Measurements from ENCODE around the gene DERL2. TPM values are rescaled to one million over a fixed set of nuclear protein-coding genes. Genes with fewer than 3 reads are reported as not detected.
A peak's percentile ranks its signal among the peaks of the same experiment; 100 is the strongest.

The DERL2 gene
- total RNA-seq, 1 donor from 2014 or later: 55.1 TPM

DNA sequence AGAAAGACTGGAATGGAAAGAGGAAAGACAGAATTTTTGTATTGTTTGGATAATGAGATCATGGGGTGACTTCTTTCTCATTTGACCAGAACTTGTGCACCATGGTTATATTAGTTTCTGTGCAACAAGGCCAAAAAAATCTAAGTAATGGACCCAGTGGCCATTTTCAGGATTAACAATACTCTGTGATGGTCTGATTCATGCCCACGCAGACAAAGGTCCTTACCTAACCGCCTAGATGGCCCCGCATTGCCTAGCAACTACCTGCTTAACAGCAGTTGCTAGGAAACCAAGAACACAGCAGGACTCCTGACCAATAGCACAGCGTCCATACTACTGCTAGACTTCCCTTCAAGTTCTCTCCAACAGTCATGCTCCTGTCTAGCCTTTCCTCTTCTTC is 22.8 kb upstream of the DERL2 start:
- DNase-seq (ENCODE audit: low spot score) (no peak), ATAC-seq (no peak)
- intact Hi-C loops (cut with DNase I): no loop called here

GRCh38 chr17:5506307-5506706 is 20.3 kb upstream of the DERL2 start:
- ATAC-seq (no peak), DNase-seq (ENCODE audit: low spot score) (no peak)
- intact Hi-C loops (cut with DNase I): no loop called here

DNA sequence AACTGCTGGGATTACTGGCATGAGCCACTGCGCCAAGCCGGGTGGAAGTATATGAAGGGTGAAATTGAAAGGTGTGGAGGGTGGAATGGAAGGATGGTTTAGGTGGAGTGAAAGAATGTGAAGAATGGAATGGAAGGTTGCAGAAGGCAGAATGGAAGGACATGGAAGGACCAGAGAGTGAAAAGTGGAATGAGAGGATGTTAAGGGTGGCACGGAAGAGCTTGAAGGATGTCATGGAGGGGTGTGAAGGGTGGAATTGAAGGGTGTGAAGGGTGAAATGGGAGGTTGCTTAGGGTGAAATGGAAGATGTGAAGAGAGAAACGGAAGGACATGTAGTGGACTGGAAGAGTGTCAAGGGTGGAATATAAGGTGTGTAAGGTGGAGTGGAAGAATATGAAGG is 16.6 kb upstream of the DERL2 start:
- intact Hi-C loops (cut with DNase I): no loop called here
- DNase-seq (ENCODE audit: low spot score) (no peak), ATAC-seq (no peak)

DNA sequence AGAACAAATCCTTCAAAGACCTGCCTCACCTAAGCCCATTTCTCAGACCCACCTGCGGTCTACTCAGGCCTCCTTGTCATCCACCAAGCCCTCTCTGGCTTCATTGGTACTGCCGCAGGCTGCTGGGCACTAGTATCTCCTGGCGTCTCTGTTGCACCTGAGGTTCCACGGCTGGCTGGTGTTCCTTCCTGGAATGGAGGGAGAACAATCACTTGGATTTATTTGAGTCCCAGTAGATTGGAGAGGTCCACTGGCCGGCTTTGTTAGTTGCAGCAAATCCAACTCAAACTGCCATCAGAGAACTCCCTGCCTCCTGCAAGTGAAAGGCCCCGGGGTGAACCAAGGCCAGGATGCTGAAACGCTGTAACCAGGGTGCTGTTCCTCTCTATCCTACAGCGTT is 15.7 kb upstream of the DERL2 start:
- ATAC-seq: no peak
- peak; percentile 45 for DNase-seq (ENCODE audit: low spot score)
- intact Hi-C loops (cut with DNase I): no loop called here

- intact Hi-C loops (cut with DNase I): no loop called here
- ATAC-seq: peak; percentile 96
- peak; percentile 85 for DNase-seq (ENCODE audit: low spot score)
Observed at GRCh38 chr17:5500589-5501391, 14.8 kb upstream of the DERL2 start.

GRCh38 chr17:5500247-5500588 is 14.2 kb upstream of the DERL2 start:
- intact Hi-C loops (cut with DNase I): no loop called here
- DNase-seq (ENCODE audit: low spot score): no peak
- ATAC-seq: no peak

DNA sequence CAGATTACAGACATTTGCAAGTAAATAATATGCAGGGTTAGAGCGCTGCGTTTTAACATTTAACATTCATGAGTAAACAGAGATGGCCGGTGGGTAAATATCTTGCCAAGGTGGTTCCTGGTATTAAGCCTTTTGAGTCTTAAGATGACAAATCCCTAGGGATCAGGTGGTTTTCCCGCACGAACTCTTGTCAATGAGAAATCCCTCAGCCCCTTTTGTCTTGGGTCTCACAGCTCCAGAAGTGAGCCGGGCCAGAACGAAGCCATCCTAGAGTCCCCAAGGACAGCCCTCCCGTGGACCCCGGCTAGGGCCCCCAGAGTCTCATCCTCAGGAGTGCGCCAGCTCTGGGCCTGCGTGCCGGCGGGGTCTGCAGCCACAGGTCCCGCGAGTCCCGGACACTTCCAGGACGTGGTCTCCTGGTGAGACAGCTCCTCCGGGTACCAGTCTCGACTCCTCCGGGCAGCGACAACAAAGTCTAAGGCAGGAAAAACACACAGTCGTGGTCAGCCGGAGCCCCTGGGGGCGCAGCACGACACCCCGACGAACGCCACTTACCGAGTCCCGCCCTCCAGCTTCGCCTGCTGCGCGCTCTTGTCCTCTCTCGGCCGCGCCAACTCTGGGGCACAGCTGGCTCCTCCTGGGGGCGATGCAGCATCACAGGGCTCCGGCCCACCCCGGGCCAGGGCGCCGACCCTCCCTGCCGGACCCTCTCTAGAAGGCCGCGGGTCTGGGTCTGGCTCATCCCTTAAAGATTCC is 13.7 kb upstream of the DERL2 start:
- peak; percentile 22 for ATAC-seq
- intact Hi-C loops (cut with DNase I): no loop called here

DNA sequence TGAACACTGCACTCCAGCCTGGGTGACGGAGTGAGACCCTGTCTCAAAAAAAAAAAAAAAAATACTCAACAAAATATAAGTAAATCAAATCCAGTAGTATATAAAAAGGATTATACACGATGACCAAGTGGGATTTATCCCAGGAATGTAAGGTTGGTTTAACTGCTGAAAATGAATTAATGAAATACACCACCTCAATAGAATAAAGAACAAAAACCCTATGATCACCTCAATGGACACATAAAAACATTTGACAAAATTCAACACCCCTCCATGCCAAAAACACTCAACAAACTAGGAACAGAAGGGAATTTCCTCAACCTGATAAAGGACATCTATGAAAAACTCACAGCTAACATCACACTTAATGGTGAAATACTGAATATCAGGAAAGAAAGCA is 7.0 kb upstream of the DERL2 start:
- intact Hi-C loops (cut with DNase I): no loop called here
- ATAC-seq: no peak
- DNase-seq (ENCODE audit: low spot score): no peak

More for the DNA sequence above, 13.7 kb upstream of the DERL2 start:
- DNase-seq (ENCODE audit: low spot score): peak; percentile 56

- DNase-seq (ENCODE audit: low spot score): no peak
- intact Hi-C loops (cut with DNase I): no loop called here
Observed at GRCh38 chr17:5488752-5489151, 2.8 kb upstream of the DERL2 start.

DNA sequence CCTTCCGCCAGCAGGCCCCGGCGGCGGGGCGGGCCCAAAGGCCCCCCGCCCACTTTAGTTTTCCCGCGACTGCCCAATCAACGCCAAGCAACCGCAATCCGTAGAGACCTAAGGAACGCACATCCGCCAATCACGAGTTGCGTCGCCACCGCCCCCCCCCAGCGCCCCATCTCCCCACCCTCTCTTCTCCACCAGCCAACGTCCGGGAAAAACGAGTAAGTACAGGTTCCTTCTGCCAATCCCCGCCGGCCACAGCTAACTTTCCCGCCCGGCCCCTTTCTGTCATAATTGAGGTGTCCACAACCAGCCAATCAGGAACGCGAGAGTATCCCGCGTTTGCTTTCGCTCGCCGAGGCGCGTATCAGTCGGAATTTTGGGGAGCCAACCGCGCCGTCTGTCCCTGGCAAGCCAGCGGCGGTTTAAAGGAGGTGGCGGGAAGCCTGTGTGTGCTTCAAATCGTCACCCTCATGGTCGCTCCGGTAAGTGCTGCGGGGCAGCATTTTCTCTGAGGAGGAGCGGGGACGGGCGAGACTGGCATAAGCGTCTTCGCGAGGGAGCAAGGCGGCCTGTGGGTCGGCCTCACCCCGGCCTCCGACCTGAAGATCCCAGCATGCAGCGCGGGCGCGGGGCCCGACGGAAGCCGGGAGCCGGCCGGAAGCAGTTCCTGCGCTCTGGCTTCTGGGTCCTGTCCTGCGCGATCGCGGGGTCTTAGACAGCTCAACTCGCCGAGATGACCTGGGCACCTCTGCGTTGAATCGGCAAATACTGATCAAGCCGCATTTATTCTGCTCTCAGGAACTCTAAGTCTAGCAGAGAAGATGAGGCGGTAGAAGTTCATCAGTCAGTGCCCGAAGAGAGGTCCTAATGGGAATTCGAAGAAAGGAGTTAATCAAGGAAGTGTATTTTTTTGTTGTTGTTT is 487 bp upstream of the DERL2 start, which contains the start of gene MIS12:
MIS12 (plus strand) TSS at position 361 of the 919 bp plus-strand sequence. CDS start 2,297 bp downstream, outside the sequence.
- intact Hi-C loops (cut with DNase I): no loop called here
- DNase-seq (ENCODE audit: low spot score): peak; percentile 98
- peak; percentile 98 for ATAC-seq

More at GRCh38 chr17:5488752-5489151, 2.8 kb upstream of the DERL2 start:
- ATAC-seq: no peak

DNA sequence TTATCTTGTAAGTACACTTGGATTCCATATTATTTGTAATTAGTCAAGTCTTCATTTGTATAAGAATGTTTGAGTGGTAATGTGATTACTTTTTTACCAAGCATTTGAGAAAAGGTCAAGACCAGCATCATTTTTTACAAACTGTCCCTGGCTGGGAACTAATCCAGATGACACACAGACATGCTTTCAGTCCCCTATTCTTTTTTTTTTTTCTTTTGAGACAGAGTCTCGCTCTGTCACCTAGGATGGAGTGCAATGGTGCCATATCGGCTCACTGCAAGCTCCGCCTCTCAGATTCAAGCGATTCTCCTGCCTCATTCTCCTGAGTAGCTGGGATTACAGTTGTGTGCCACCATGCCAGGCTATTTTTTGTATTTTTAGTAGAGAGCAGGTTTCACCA is 4.5 kb downstream of the DERL2 start:
- ATAC-seq (no peak), DNase-seq (ENCODE audit: low spot score) (no peak)
- intact Hi-C loops (cut with DNase I): no loop called here

DNA sequence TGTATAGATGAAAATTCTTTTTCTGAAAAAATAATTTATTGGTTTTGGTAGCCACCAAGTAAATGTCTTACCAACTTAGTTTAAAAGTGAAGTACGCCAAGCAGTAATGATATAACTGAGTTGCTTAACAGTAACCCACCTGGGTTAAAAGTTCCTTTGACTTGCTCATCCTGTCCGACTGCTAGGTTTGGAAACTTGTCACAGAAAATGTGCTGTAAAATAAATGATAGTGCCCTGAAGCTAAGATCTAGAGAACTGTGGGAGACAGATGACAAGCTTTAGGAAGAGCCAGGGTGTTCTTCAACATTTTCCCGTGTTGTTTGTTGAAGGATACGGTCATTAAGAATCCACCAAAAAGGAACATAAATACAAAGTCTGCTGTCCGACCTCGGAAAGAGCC is 5.0 kb downstream of the DERL2 start:
- ATAC-seq (no peak), DNase-seq (ENCODE audit: low spot score) (no peak)
- intact Hi-C loops (cut with DNase I): no loop called here

GRCh38 chr17:5478992-5479391 is 7.0 kb downstream of the DERL2 start:
- no peak for DNase-seq (ENCODE audit: low spot score)
- intact Hi-C loops (cut with DNase I): loop anchor here (5.0 kb wide), 1 partner anchor 197 kb away; the partner anchor contains the start of gene RABEP1

GRCh38 chr17:5473906-5474305 is 12.1 kb downstream of the DERL2 start:
- DNase-seq (ENCODE audit: low spot score) (no peak), ATAC-seq (no peak)
- intact Hi-C loops (cut with DNase I): no loop called here

More at GRCh38 chr17:5478992-5479391, 7.0 kb downstream of the DERL2 start:
- ATAC-seq: no peak

DNA sequence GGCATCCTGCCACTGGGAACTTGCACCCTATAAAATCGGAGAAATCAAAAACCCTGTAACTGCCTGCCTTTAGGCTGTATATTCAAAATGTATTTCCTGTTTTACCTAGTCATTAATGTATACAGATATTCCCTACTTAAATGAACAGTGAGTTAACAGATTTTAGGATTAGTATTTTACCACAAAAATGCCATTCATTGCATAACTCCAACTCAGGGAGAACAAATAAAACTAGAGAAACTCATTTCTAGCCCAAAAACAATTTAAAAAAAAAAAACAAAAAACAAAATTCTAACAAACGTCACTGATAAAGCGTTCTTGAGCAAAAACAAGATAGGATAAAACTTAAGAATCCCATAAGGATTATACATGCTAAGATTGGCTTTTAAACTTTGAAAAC is 13.5 kb downstream of the DERL2 start:
- intact Hi-C loops (cut with DNase I): no loop called here
- ATAC-seq (no peak), DNase-seq (ENCODE audit: low spot score) (no peak)

DNA sequence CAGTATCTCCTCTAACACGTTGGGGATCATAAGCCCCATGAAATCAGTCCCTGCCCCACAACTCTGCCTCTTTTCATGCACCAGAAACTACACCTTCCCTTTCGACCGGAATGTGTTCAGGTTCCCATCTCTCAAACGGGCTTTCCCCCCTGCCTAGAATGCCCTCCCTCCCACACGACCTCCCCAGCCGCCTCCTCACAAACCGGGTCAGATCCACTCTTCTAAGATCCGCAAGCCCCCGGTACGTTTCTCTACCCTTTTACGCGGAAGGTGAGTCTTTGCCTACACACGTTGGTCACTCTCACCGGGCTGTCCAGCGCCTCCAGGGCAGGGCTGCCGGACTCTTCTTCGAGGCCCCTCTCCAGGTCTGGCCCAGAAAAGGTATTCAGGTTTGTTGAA is 17.9 kb downstream of the DERL2 start:
- ATAC-seq: no peak
- DNase-seq (ENCODE audit: low spot score): no peak
- intact Hi-C loops (cut with DNase I): no loop called here

DNA sequence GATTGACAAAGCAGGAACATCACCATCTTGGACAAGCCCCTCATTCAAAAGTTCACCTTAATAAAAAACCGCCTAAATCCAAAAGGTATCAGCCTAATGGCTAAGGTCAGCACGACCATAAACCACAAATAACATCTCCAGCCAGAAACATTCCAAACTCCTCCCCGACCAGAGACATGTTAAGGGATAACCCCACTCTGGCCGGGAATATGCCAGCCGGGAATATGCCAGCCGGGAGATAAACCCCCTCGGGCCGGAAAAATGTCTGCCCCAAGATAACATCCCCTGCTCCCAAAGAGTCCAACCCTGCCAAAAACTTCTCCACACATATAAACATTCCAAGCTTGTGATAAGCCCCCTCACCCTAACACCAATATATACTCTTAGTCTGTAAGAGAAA is 18.6 kb downstream of the DERL2 start:
- intact Hi-C loops (cut with DNase I): no loop called here
- ATAC-seq (no peak), DNase-seq (ENCODE audit: low spot score) (no peak)

DNA sequence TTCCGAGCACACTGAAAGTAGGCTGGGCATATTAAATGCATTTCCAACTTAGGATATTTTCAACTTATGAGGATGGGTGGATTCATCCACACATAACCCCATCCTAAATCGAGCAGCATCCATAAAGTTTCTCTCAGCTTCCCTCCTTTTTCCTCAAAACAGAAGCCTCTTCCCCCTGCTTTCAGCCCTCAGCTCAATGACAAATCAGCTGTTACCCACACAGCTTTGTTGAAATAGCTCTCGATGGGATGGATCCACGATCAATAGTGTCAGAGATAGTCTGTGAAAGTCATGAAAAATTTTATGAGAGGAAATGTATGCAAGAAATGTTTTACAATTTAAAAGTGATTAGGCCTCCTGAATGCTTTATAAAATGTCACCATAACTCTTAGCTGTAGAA is 19.7 kb downstream of the DERL2 start:
- ATAC-seq: no peak
- DNase-seq (ENCODE audit: low spot score): no peak
- intact Hi-C loops (cut with DNase I): no loop called here

All from sciatic nerve (tissue), 2 donors.